Prostate gland (tissue), 2 donors: ENCODE measurements around the gene SFXN1. TPM values are rescaled to one million over a fixed set of nuclear protein-coding genes. Genes with fewer than 3 reads are reported as not detected.

Experiments
- DNase-seq: peaks from one replicate; pipeline ENCODE4 v3.0.0-alpha.2; 2019; ENCODE audit warnings: low spot score
- H3K27ac ChIP-seq, 2 donors: fragments of 200-600 bp; sonication (generic); 2 replicates each; pipeline ENCODE4 v1.5.1; 2017 to 2019
- H3K27me3 ChIP-seq: fragments of 200-600 bp; sonication (generic); replicated peaks from 2 replicates; pipeline ENCODE4 v1.5.1; 2019; ENCODE audit not compliant: insufficient read depth
- H3K36me3 ChIP-seq, 2 donors: fragments of 200-600 bp; sonication (generic); 1 replicate in 1 of 2; 2 replicates in 1 of 2; pipeline versions ENCODE4 v1.5.1 to v1.8.1; 2017 to 2019
- H3K4me1 ChIP-seq: fragments of 200-600 bp; sonication (generic); replicated peaks from 2 replicates; pipeline ENCODE4 v1.5.1; 2019
- H3K4me3 ChIP-seq, 2 donors: fragments of 200-600 bp; sonication (generic); 2 replicates each; pipeline ENCODE4 v1.5.1; 2017 to 2019
- H3K9me3 ChIP-seq: fragments of 200-600 bp; sonication (generic); 2 replicates; pipeline ENCODE4 v1.5.1; 2017
- CTCF ChIP-seq, 4 experiments: fragments of 200-600 bp in 2 of 4; fragments of 450-650 bp in 2 of 4; sonication (generic) in 2 of 4; IDR thresholded peaks; 1 replicate in 3 of 4; 2 replicates in 1 of 4; pipeline ENCODE4 v1.5.1; 2016 to 2019; ENCODE audit warnings: antibody characterized with exemption in 4 of 4, mild to moderate bottlenecking in 2 of 4, moderate library complexity in 2 of 4
- POLR2A ChIP-seq: fragments of 450-650 bp; IDR thresholded peaks from one replicate; pipeline ENCODE4 v1.6.1; 2016; ENCODE audit warnings: antibody characterized with exemption, mild to moderate bottlenecking
- POLR2AphosphoS5 ChIP-seq: sonication (generic); formaldehyde crosslinking; IDR thresholded peaks from one replicate; pipeline ENCODE4 v1.6.1; 2017; ENCODE audit warnings: antibody characterized with exemption
- whole genome bisulfite sequencing: methylation state at CpG from one replicate; pipeline ENCODE4 v1.1.5; 2018; 5-methylcytosine and 5-hydroxymethylcytosine counted together
- intact Hi-C: fragments of 100-400 bp; cut with DNase I; formaldehyde crosslinking; loops from one replicate; pipeline ENCODE4 v1.14.2; 2022
- total RNA-seq, 2 donors: library from RNA; depleted of rRNA; stranded (reverse); fragments of >200 nt; gene quantifications; one replicate each; pipeline ENCODE4 v1.1.0, GENCODE V29; 2016

Gene SFXN1
- total RNA-seq, 2 donors from 2014 or later = 35.6 to 44.3 TPM

GRCh38 chr5:175541264-175541663, 62.9 kb downstream of the SFXN1 start:
- TF ChIP-seq CTCF (IDR thresholded peaks at IDR 0.05) (no peak), POLR2AphosphoS5 (no peak), POLR2A (no peak)
- no peaks in the 10 kb centered on the region for H3K36me3 ChIP-seq
- no peak for DNase-seq
- no peak overlapping the region for H3K27ac ChIP-seq
- H3K4me3 ChIP-seq = no peak overlapping the region
- H3K27me3 ChIP-seq = no peaks in the 10 kb centered on the region
- WGBS = 77% methylated on average over 4 of the region's 4 CpGs
- no peaks in the 10 kb centered on the region for H3K4me1 ChIP-seq
- intact Hi-C loops = no loop called here
- no peaks in the 10 kb centered on the region for H3K9me3 ChIP-seq

GRCh38 chr5:175542232-175542965, 64.0 kb downstream of the SFXN1 start:
- no peak overlapping the region for H3K27ac ChIP-seq
- no peaks in the 10 kb centered on the region for H3K36me3 ChIP-seq
- no peaks in the 10 kb centered on the region for H3K9me3 ChIP-seq
- 55% methylated on average over 5 of the region's 5 CpGs for WGBS
- no peaks in the 10 kb centered on the region for H3K27me3 ChIP-seq
- H3K4me1 ChIP-seq = no peaks in the 10 kb centered on the region
- no peak overlapping the region for H3K4me3 ChIP-seq
- intact Hi-C loops = no loop called here
- DNase-seq = no peak
- TF ChIP-seq POLR2A (no peak), POLR2AphosphoS5 (no peak), CTCF (IDR thresholded peaks at IDR 0.05) (no peak)

GRCh38 chr5:175542966-175543235, 64.5 kb downstream of the SFXN1 start:
- Histone ChIP-seq H3K27ac (no peak overlapping the region), H3K9me3 (no peaks in the 10 kb centered on the region), H3K27me3 (no peaks in the 10 kb centered on the region), H3K4me3 (no peak overlapping the region), H3K36me3 (no peaks in the 10 kb centered on the region), H3K4me1 (no peaks in the 10 kb centered on the region)
- intact Hi-C loops = no loop called here
- TF ChIP-seq POLR2A (no peak), CTCF (IDR thresholded peaks at IDR 0.05) (no peak), POLR2AphosphoS5 (no peak)
- 92% methylated on average over 1 of the region's 1 CpG for WGBS
- no peak for DNase-seq

- Histone ChIP-seq H3K4me1 (no peaks in the 10 kb centered on the region), H3K27me3 (no peaks in the 10 kb centered on the region), H3K9me3 (no peaks in the 10 kb centered on the region), H3K36me3 (no peaks in the 10 kb centered on the region), H3K27ac (no peak overlapping the region), H3K4me3 (no peak overlapping the region)
- TF ChIP-seq POLR2A (no peak), CTCF (IDR thresholded peaks at IDR 0.05) (no peak), POLR2AphosphoS5 (no peak)
- DNase-seq = no peak
- intact Hi-C loops = no loop called here
- 100% methylated on average over 1 of the region's 1 CpG for WGBS
These were observed 65.8 kb downstream of the SFXN1 start for GRCh38 chr5:175544108-175544511.

- TF ChIP-seq POLR2AphosphoS5 (no peak), CTCF (IDR thresholded peaks at IDR 0.05) (no peak), POLR2A (no peak)
- Histone ChIP-seq H3K4me3 (no peak overlapping the region), H3K4me1 (no peaks in the 10 kb centered on the region), H3K36me3 (no peaks in the 10 kb centered on the region), H3K27ac (no peak overlapping the region), H3K9me3 (no peaks in the 10 kb centered on the region), H3K27me3 (no peaks in the 10 kb centered on the region)
- intact Hi-C loops = no loop called here
- WGBS = 80% methylated on average over 5 of the region's 5 CpGs
- DNase-seq = no peak
These were observed 66.2 kb downstream of the SFXN1 start for GRCh38 chr5:175544586-175544985.
